ENCODE results near the gene MBD4.

GRCh38 chr3:129421236-129421883, 18.4 kb downstream of the MBD4 start:
- TF ChIP-seq, protein P1, sequence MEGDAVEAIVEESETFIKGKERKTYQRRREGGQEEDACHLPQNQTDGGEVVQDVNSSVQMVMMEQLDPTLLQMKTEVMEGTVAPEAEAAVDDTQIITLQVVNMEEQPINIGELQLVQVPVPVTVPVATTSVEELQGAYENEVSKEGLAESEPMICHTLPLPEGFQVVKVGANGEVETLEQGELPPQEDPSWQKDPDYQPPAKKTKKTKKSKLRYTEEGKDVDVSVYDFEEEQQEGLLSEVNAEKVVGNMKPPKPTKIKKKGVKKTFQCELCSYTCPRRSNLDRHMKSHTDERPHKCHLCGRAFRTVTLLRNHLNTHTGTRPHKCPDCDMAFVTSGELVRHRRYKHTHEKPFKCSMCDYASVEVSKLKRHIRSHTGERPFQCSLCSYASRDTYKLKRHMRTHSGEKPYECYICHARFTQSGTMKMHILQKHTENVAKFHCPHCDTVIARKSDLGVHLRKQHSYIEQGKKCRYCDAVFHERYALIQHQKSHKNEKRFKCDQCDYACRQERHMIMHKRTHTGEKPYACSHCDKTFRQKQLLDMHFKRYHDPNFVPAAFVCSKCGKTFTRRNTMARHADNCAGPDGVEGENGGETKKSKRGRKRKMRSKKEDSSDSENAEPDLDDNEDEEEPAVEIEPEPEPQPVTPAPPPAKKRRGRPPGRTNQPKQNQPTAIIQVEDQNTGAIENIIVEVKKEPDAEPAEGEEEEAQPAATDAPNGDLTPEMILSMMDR (IDR thresholded peaks at IDR 0.05) = no peak
- no peak for TF ChIP-seq EZH2 (IDR thresholded peaks at IDR 0.05; ENCODE audit: borderline replicate concordance, insufficient read depth, low read depth, low read length, poor library complexity, severe bottlenecking)
